Hepatocyte (in vitro differentiated cells): ENCODE measurements around the gene DNM2. TPM values are rescaled to one million over a fixed set of nuclear protein-coding genes. Genes with fewer than 3 reads are reported as not detected.

Experiments used
- DNase-seq: peaks from one replicate; pipeline ENCODE4 v3.0.0-alpha.2; 2016; ENCODE audit warnings: low spot score
- H2AFZ ChIP-seq: fragments of 200-600 bp; sonication (generic); 2 replicates; pipeline ENCODE4 v1.6.0; 2016; ENCODE audit warnings: antibody characterized with exemption, mild to moderate bottlenecking
- H3K27ac ChIP-seq: fragments of 200-600 bp; sonication (generic); 2 replicates; pipeline ENCODE4 v1.5.1; 2016; ENCODE audit warnings: mild to moderate bottlenecking
- H3K27me3 ChIP-seq: fragments of 200-600 bp; sonication (generic); 2 replicates; pipeline ENCODE4 v1.6.1; 2016
- H3K36me3 ChIP-seq: fragments of 200-600 bp; sonication (generic); replicated peaks from 2 replicates; pipeline ENCODE4 v1.5.1; 2016; ENCODE audit warnings: low read depth; ENCODE audit not compliant: insufficient read depth
- H3K4me1 ChIP-seq: fragments of 200-600 bp; sonication (generic); 2 replicates; pipeline ENCODE4 v1.5.1; 2016; ENCODE audit warnings: mild to moderate bottlenecking, moderate library complexity; ENCODE audit not compliant: insufficient read depth
- H3K4me2 ChIP-seq: fragments of 200-600 bp; sonication (generic); 2 replicates; pipeline ENCODE4 v1.6.0; 2016
- H3K4me3 ChIP-seq: fragments of 200-600 bp; sonication (generic); 2 replicates; pipeline ENCODE4 v1.5.1; 2016; ENCODE audit warnings: mild to moderate bottlenecking
- H3K79me2 ChIP-seq: fragments of 200-600 bp; sonication (generic); 2 replicates; pipeline ENCODE4 v1.6.0; 2017; ENCODE audit warnings: mild to moderate bottlenecking
- H3K9me2 ChIP-seq: fragments of 200-600 bp; sonication (generic); replicated peaks from 2 replicates; pipeline ENCODE4 v1.6.0; 2017; ENCODE audit warnings: mild to moderate bottlenecking; ENCODE audit not compliant: insufficient read depth
- H3K9me3 ChIP-seq: fragments of 200-600 bp; sonication (generic); 2 replicates; pipeline ENCODE4 v1.5.1; 2016; ENCODE audit warnings: low read depth, mild to moderate bottlenecking
- H4K20me1 ChIP-seq: fragments of 200-600 bp; sonication (generic); 2 replicates; pipeline ENCODE4 v1.6.0; 2016; ENCODE audit warnings: mild to moderate bottlenecking; ENCODE audit not compliant: insufficient read depth, poor library complexity, severe bottlenecking
- CTCF ChIP-seq: fragments of 200-600 bp; sonication (generic); IDR thresholded peaks from 2 replicates; pipeline ENCODE4 v1.5.1; 2016; ENCODE audit warnings: antibody characterized with exemption, mild to moderate bottlenecking; ENCODE audit not compliant: poor library complexity
- EZH2 ChIP-seq: fragments of 200-600 bp; sonication (generic); IDR thresholded peaks from 2 replicates; pipeline ENCODE4 v1.6.1; 2016; ENCODE audit warnings: antibody characterized with exemption, mild to moderate bottlenecking, borderline replicate concordance
- EZH2phosphoT487 ChIP-seq: fragments of 200-600 bp; sonication (generic); IDR thresholded peaks from one replicate; pipeline ENCODE4 v1.6.1; 2018; ENCODE audit warnings: antibody characterized with exemption, mild to moderate bottlenecking, low read depth, moderate library complexity; ENCODE audit not compliant: unreplicated experiment, severe bottlenecking
- WGBS: methylation state at CpG from one replicate; pipeline ENCODE4 v1.1.6; 2016; ENCODE audit warnings: low lambda C conversion rate; ENCODE audit errors: missing lambda C conversion rate; 5-methylcytosine and 5-hydroxymethylcytosine counted together
- polyA plus RNA-seq: library from polyadenylated mRNA; unstranded; fragments of >200 nt; fragmentation: Nextera tagmentation; extraction: Ambion mirVana; gene quantifications from 2 replicates; pipeline ENCODE4 v1.2.1, GENCODE V29; 2016
- total RNA-seq: library from RNA; depleted of rRNA; stranded (reverse); fragments of >200 nt; gene quantifications from 2 replicates; pipeline ENCODE4 v1.2.3, GENCODE V29; 2014

Gene DNM2
- total and polyA plus RNA-seq, 2 experiments from 2014 or later, result 93.9 to 130 TPM

- Histone ChIP-seq H3K27ac (peak overlapping the region; percentile 46), H3K36me3 (no peaks in the 10 kb centered on the region), H3K9me3 (no peaks in the 10 kb centered on the region), H2AFZ (no peak overlapping the region), H3K4me1 (peaks cover 9% of the 10 kb centered on the region), H3K27me3 (no peaks in the 10 kb centered on the region), H3K4me2 (no peak overlapping the region), H3K79me2 (no peaks in the 10 kb centered on the region), H3K4me3 (no peak overlapping the region), H3K9me2 (no peaks in the 10 kb centered on the region), H4K20me1 (no peaks in the 10 kb centered on the region)
- 89% methylated on average over 10 of the region's 10 CpGs for WGBS
- peak; percentile 44 for DNase-seq
- no peak for TF ChIP-seq EZH2
- TF ChIP-seq EZH2phosphoT487, result no peak
- TF ChIP-seq CTCF, result no peak
Observed at GRCh38 chr19:10808937-10809649, 91.2 kb downstream of the DNM2 start.

GRCh38 chr19:10809651-10810285, 91.9 kb downstream of the DNM2 start:
- peaks cover under 1% of the 10 kb centered on the region for H3K79me2 ChIP-seq
- H2AFZ ChIP-seq, result no peak overlapping the region
- 98% methylated on average over 15 of the region's 15 CpGs for WGBS
- TF ChIP-seq CTCF (no peak), EZH2phosphoT487 (no peak), EZH2 (no peak)
- H3K9me2 ChIP-seq, result no peaks in the 10 kb centered on the region
- no peak overlapping the region for H3K27ac ChIP-seq
- DNase-seq, result no peak
- H3K4me3 ChIP-seq, result no peak overlapping the region
- no peaks in the 10 kb centered on the region for H4K20me1 ChIP-seq
- no peaks in the 10 kb centered on the region for H3K9me3 ChIP-seq
- no peak overlapping the region for H3K4me2 ChIP-seq
- peaks cover 9% of the 10 kb centered on the region for H3K4me1 ChIP-seq
- H3K27me3 ChIP-seq, result no peaks in the 10 kb centered on the region
- H3K36me3 ChIP-seq, result no peaks in the 10 kb centered on the region

GRCh38 chr19:10811391-10812111, 93.7 kb downstream of the DNM2 start:
- Histone ChIP-seq H3K9me3 (no peaks in the 10 kb centered on the region), H3K9me2 (no peaks in the 10 kb centered on the region), H3K27me3 (no peaks in the 10 kb centered on the region), H2AFZ (no peak overlapping the region), H3K36me3 (no peaks in the 10 kb centered on the region), H3K79me2 (peaks cover 19% of the 10 kb centered on the region), H3K4me1 (peaks cover 9% of the 10 kb centered on the region), H4K20me1 (no peaks in the 10 kb centered on the region), H3K4me3 (no peak overlapping the region), H3K4me2 (no peak overlapping the region), H3K27ac (no peak overlapping the region)
- 96% methylated on average over 17 of the region's 17 CpGs for WGBS
- DNase-seq, result peak; percentile 1
- TF ChIP-seq EZH2, result no peak
- TF ChIP-seq EZH2phosphoT487, result no peak
- TF ChIP-seq CTCF, result no peak
